Urinary bladder (tissue), 4 donors: ENCODE results near the gene JDP2. TPM values are rescaled to one million over a fixed set of nuclear protein-coding genes. Genes with fewer than 3 reads are reported as not detected.

ENCODE experiments used
- DNase-seq: peaks from one replicate; pipeline ENCODE4 v3.0.0-alpha.2; 2015; ENCODE audit errors: extremely low spot score
- H3K27ac ChIP-seq: one replicate; pipeline ENCODE4 v1.5.1; 2013; ENCODE audit warnings: low read depth, mild to moderate bottlenecking, moderate library complexity
- H3K36me3 ChIP-seq: one replicate; pipeline ENCODE4 v1.6.1; 2013; ENCODE audit warnings: mild to moderate bottlenecking, moderate library complexity; ENCODE audit not compliant: insufficient read depth
- H3K4me1 ChIP-seq: one replicate; pipeline ENCODE4 v1.6.1; 2013; ENCODE audit warnings: mild to moderate bottlenecking, moderate library complexity; ENCODE audit not compliant: insufficient read depth
- H3K4me3 ChIP-seq: one replicate; pipeline ENCODE4 v1.5.1; 2013; ENCODE audit warnings: low read depth, low read length
- WGBS: extraction: QIAGEN DNeasy Blood & Tissue Kit; methylation state at CpG from one replicate; pipeline ENCODE4 v1.1.7; 2013; 5-methylcytosine and 5-hydroxymethylcytosine counted together
- polyA plus RNA-seq: library from polyadenylated mRNA; stranded (reverse); fragments of 200-250 nt; gene quantifications from one replicate; pipeline ENCODE4 v1.2.3, GENCODE V29; 2013
- total RNA-seq: library from RNA; depleted of rRNA; stranded (reverse); fragments of >200 nt; gene quantifications from one replicate; pipeline ENCODE4 v1.2.3, GENCODE V29; 2014
- donor health status: healthy with polysubstance abuse.
- donor health status: healthy.

JDP2 gene
- total and polyA plus RNA-seq, 2 donors = 24.6 to 39.3 TPM

- Histone ChIP-seq H3K36me3 (no peaks in the 10 kb centered on the region), H3K27ac (no peak overlapping the region), H3K4me3 (no peak overlapping the region), H3K4me1 (no peaks in the 10 kb centered on the region)
- DNase-seq = no peak
- WGBS = 92% methylated on average over 4 of the region's 4 CpGs
Measured at GRCh38 chr14:75519394-75519793, 91.6 kb downstream of the JDP2 start.

DNA sequence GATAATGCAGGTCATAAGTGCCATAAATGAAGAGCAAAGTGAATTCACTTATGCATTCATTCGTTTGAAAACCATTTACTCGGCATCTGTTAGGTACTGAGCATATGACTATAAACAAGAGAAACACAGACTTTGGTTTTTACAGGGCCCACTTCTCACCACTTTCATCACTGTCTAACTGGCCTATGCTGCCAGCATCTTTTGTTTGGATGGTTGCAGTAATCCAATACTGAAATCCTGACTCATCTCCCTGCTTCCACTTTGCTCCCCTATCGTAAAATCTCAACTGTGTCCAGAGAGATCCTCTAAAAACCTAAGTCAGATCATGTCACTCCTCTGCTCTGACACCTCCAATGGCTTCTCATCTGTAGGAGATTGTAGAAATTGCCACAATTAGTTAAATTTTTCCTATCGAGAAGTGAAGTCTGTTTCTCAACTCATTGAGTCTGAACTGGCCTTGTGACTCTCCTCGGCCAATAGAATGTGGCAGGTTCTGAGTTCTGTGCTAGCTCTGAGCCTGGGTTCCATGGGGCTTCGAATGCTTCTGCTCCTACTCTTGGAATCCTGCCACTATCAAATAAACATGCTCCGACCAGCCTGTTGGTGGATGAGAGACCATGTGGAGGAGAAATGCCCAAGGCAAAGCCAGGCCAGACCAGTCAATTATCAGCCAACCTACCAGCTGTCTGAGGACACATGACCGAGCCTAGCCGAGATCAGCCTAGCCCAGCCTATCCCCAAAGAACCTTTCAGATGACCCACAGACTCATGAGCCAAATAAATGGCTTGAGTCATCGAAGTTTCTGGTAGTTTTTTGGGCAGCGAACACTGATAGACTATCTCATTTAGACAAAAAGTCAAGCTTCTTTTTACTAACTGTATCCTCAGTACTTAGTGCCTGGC is 92.3 kb downstream of the JDP2 start:
- H3K4me3 ChIP-seq = no peak overlapping the region
- no peak for DNase-seq
- H3K27ac ChIP-seq = no peak overlapping the region
- 77% methylated on average over 11 of the region's 11 CpGs for WGBS
- H3K4me1 ChIP-seq = no peaks in the 10 kb centered on the region
- H3K36me3 ChIP-seq = no peaks in the 10 kb centered on the region

GRCh38 chr14:75520852-75521251 is 93.0 kb downstream of the JDP2 start:
- H3K4me1 ChIP-seq = no peaks in the 10 kb centered on the region
- no peak for DNase-seq
- H3K36me3 ChIP-seq = no peaks in the 10 kb centered on the region

GRCh38 chr14:75521415-75522199 is 93.8 kb downstream of the JDP2 start:
- H3K4me3 ChIP-seq = no peak overlapping the region
- peak overlapping the region; percentile 65 for H3K27ac ChIP-seq
- 56% methylated on average over 11 of the region's 11 CpGs for WGBS

More at GRCh38 chr14:75520852-75521251, 93.0 kb downstream of the JDP2 start:
- no peak overlapping the region for H3K4me3 ChIP-seq
- no peak overlapping the region for H3K27ac ChIP-seq
- 94% methylated on average over 3 of the region's 3 CpGs for WGBS

GRCh38 chr14:75522224-75522982 is 94.6 kb downstream of the JDP2 start, which contains the start of gene BATF:
BATF (plus strand) TSS chr14:75522469; CDS start chr14:75522683, 214 bp downstream.
- no peak for DNase-seq
- WGBS = 63% methylated on average over 13 of the region's 13 CpGs
- Histone ChIP-seq H3K4me3 (peak within 1 kb of the TSS; percentile 42), H3K36me3 (no peaks in the 10 kb centered on the region), H3K27ac (peak within 1 kb of the TSS; percentile 73), H3K4me1 (no peaks in the 10 kb centered on the region)

More at GRCh38 chr14:75521415-75522199, 93.8 kb downstream of the JDP2 start:
- Histone ChIP-seq H3K4me1 (no peaks in the 10 kb centered on the region), H3K36me3 (no peaks in the 10 kb centered on the region)
- DNase-seq = no peak

- H3K27ac ChIP-seq = no peak overlapping the region
- no peak for DNase-seq
- no peaks in the 10 kb centered on the region for H3K4me1 ChIP-seq
- no peaks in the 10 kb centered on the region for H3K36me3 ChIP-seq
- H3K4me3 ChIP-seq = peak overlapping the region; percentile 42
- WGBS = 73% methylated on average over 1 of the region's 1 CpG
Measured at GRCh38 chr14:75522983-75523318, 95.1 kb downstream of the JDP2 start.

Other genes with a start within 250 kb of the JDP2 start
- 219 TPM for gene FOS, start 149.2 kb upstream of the JDP2 start, total RNA-seq
- gene FOS, start 149.2 kb upstream of the JDP2 start, polyA plus RNA-seq = 1,557 TPM
- gene BATF, start 94.4 kb downstream of the JDP2 start, total RNA-seq = 5.1 TPM
- 8.9 TPM for gene BATF, start 94.4 kb downstream of the JDP2 start, polyA plus RNA-seq
- 4.9 TPM for gene FLVCR2, start 150.6 kb downstream of the JDP2 start, total RNA-seq
- 3.6 TPM for gene FLVCR2, start 150.6 kb downstream of the JDP2 start, polyA plus RNA-seq
- 6.7 TPM for gene ERG28, start 232.9 kb downstream of the JDP2 start, total RNA-seq
- 14.4 TPM for gene ERG28, start 232.9 kb downstream of the JDP2 start, polyA plus RNA-seq
- 46.4 TPM for gene TTLL5, start 233.2 kb downstream of the JDP2 start, total RNA-seq
- 16.1 TPM for gene TTLL5, start 233.2 kb downstream of the JDP2 start, polyA plus RNA-seq